ENCODE results near the gene ZP1. TPM values are rescaled to one million over a fixed set of nuclear protein-coding genes. Genes with fewer than 3 reads are reported as not detected.
"Not testable (repeated sequence)": the region's sequence is repeated elsewhere in the genome, so short reads cannot be mapped to it uniquely, and the experiment has no call there.

The ZP1 gene, protein sequence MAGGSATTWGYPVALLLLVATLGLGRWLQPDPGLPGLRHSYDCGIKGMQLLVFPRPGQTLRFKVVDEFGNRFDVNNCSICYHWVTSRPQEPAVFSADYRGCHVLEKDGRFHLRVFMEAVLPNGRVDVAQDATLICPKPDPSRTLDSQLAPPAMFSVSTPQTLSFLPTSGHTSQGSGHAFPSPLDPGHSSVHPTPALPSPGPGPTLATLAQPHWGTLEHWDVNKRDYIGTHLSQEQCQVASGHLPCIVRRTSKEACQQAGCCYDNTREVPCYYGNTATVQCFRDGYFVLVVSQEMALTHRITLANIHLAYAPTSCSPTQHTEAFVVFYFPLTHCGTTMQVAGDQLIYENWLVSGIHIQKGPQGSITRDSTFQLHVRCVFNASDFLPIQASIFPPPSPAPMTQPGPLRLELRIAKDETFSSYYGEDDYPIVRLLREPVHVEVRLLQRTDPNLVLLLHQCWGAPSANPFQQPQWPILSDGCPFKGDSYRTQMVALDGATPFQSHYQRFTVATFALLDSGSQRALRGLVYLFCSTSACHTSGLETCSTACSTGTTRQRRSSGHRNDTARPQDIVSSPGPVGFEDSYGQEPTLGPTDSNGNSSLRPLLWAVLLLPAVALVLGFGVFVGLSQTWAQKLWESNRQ
- total RNA-seq = 1 to 10 TPM; 3.5 to 4.0 TPM
- polyA plus RNA-seq (ENCODE audit: insufficient read depth, low read depth, low replicate concordance) = 11.2 TPM
- long read RNA-seq, donor 1 = 0 reads
- long read RNA-seq, donor 2 = 0 reads

DNA sequence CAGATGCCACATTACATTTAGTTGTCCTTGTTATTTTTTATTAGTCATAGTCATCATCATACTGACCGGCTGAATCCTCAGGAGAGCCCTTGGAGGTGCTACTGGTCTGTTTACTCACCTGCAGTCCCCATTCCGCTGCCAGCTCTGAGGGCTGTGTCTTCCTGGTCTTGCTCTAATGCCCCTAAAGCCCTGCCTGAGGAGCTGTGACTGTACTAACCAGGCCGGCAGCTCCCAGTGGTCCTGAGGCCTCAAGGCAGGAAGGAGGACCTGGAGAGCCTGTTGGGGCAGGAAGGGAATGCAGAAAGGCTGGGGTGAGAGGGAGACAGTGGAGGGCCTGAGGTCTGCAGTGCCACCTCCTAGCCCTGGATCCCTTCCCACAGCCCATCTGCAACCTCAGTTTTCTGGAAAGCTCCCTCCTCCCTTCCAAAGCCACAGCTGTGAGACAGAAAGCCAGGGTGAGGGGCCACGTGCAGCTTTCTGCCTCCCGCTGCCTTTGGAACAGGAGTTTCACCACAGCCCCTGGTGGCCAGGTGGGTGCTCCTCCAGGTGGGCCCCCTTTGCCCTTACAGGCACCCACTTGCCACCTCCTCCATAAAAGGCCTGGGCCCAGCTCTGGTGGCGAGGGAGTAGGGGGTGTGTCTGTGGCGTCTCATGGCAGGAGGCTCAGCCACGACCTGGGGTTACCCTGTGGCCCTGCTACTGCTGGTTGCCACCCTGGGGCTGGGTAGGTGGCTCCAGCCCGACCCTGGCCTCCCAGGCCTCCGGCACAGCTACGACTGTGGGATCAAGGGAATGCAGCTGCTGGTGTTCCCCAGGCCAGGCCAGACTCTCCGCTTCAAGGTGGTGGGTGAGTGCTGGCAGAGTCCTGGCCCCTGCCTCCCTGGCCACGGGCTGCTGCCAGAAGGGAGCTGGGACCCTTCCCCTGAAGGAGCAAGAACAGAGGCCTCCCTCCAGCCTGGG is at the start of gene ZP1:
ZP1 (plus strand) TSS at position 632 of the 960 bp plus-strand sequence; CDS start at position 652, 20 bp downstream.
- TF ChIP-seq POLR2A (IDR thresholded peaks at IDR 0.05) = no peak
- TF ChIP-seq, protein P1, sequence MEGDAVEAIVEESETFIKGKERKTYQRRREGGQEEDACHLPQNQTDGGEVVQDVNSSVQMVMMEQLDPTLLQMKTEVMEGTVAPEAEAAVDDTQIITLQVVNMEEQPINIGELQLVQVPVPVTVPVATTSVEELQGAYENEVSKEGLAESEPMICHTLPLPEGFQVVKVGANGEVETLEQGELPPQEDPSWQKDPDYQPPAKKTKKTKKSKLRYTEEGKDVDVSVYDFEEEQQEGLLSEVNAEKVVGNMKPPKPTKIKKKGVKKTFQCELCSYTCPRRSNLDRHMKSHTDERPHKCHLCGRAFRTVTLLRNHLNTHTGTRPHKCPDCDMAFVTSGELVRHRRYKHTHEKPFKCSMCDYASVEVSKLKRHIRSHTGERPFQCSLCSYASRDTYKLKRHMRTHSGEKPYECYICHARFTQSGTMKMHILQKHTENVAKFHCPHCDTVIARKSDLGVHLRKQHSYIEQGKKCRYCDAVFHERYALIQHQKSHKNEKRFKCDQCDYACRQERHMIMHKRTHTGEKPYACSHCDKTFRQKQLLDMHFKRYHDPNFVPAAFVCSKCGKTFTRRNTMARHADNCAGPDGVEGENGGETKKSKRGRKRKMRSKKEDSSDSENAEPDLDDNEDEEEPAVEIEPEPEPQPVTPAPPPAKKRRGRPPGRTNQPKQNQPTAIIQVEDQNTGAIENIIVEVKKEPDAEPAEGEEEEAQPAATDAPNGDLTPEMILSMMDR (IDR thresholded peaks at IDR 0.05) = no peak
- Histone ChIP-seq H3K27me3 (no peaks in the 10 kb centered on the region), H3K9me3 (no peaks in the 10 kb centered on the region), H3K27ac (no peak within 1 kb of the TSS), H3K36me3 (ENCODE audit: low read depth, missing control alignments) (no peaks in the 10 kb centered on the region), H3K4me3 (no peak within 1 kb of the TSS), H3K4me1 (peaks cover 26% of the 10 kb centered on the region)
- intact Hi-C loops (cut with DNase I; ENCODE audit: low total_unique reads) = no loop called here
- WGBS, 2 donors = 74 to 75% methylated on average over 3 to 13 of the region's 13 CpGs
- DNase-seq = no peak

DNA sequence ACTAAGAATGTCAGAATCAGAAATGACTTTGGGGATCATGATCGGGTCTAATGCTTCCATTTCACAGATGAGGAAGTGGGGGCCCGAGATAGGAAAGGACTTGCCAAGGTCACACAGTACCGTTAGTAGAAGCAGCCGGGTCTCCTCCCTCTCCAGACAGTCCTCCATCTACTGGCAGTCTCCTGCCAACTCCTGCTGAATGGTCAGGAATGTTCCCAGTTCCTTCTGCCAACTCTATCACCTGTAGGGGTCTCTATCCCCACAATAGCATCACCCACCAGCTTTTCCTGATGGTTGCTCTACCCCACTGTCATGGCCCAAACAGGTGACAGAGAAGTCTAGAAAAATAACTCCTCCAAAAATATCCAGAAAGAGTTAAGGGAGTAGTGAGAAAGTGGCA is 49.3 kb upstream of the ZP1 start:
- Histone ChIP-seq H3K9me3 (no peaks in the 10 kb centered on the region), H3K36me3 (ENCODE audit: low read depth, missing control alignments) (no peaks in the 10 kb centered on the region), H3K27me3 (no peaks in the 10 kb centered on the region), H3K4me1 (no peaks in the 10 kb centered on the region), H3K27ac (no peak overlapping the region), H3K4me3 (no peak overlapping the region)
- TF ChIP-seq POLR2A (IDR thresholded peaks at IDR 0.05) = no peak
- TF ChIP-seq, protein P1 (IDR thresholded peaks at IDR 0.05) = no peak
- intact Hi-C loops (cut with DNase I; ENCODE audit: low total_unique reads) = no loop called here
- no peak for DNase-seq
- 65 to 82% methylated on average over 4 of the region's 4 CpGs for WGBS, 2 donors

DNA sequence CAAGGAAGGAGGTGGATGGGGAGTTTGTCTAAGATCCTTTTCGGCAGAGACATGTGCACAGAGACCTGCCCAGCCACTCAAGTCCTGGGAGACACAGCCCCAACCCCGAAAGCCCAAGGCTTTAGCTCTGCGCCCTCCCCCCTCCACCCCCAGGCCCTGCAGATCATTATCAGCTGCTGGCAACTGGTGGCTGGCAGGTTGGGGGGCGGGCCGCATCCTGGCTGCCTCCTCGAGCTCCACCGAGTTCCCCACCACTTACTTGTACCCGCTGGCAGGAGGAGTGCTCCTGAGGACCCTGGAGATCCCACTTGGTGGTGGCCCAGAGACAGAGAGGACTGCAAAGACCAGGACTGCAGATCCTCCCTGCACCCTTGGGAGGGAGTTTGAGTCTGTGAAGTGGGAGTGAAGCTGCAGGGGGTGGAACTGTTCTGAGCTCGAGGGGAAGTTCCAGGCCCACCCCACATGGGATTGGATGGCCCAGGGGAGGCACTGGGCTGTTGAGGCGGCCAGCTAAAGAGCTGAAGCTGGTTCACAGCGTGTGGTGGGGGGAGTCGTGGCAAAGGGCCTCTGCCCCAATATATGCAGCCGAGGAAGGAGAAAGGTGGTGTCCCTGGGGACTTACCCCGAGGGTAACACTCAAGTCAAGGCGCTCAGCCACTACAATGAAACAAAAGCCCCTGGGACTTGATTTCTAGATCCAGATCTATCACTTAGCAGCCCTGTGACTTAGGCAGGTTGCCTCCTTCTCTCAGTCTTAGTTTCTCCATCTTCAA is 45.3 kb upstream of the ZP1 start:
- no peak overlapping the region for H3K4me3 ChIP-seq
- intact Hi-C loops (cut with DNase I; ENCODE audit: low total_unique reads) = no loop called here

DNA sequence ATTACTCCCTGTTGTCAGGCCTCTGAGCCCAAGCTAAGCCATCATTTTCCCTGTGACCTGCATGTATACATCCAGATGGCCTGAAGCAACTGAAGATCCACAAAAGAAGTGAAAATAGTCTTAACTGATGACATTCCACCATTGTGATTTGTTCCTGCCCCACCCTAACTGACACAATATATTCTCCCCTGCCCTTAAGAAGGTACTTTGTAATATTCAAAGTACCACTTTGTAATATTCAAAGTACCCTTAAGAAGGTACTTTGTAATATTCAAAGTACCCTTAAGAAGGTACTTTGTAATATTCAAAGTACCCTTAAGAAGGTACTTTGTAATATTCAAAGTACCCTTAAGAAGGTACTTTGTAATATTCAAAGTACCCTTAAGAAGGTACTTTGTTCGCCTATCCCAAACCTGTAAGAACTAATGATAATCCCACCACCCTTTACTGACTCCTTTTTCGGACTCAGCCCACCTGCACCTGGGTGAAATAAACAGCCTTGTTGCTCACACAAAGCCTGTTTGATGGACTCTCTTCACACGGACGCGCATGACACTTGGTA is 43.5 kb upstream of the ZP1 start:
- WGBS, 2 donors = 94 to 98% methylated on average over 5 of the region's 5 CpGs
- H3K4me3 ChIP-seq; H3K4me1 ChIP-seq; H3K27ac ChIP-seq; H3K27me3 ChIP-seq; DNase-seq; H3K9me3 ChIP-seq; H3K36me3 ChIP-seq (ENCODE audit: low read depth, missing control alignments); intact Hi-C loops (cut with DNase I; ENCODE audit: low total_unique reads): not testable (repeated sequence)

More for the DNA sequence above, 45.3 kb upstream of the ZP1 start:
- no peak overlapping the region for H3K27ac ChIP-seq
- no peaks in the 10 kb centered on the region for H3K36me3 ChIP-seq (ENCODE audit: low read depth, missing control alignments)
- 81 to 84% methylated on average over 8 to 15 of the region's 15 CpGs for WGBS, 2 donors
- no peaks in the 10 kb centered on the region for H3K27me3 ChIP-seq
- H3K4me1 ChIP-seq = peaks cover 5% of the 10 kb centered on the region
- no peaks in the 10 kb centered on the region for H3K9me3 ChIP-seq
- no peak for TF ChIP-seq POLR2A (IDR thresholded peaks at IDR 0.05)
- no peak for DNase-seq

DNA sequence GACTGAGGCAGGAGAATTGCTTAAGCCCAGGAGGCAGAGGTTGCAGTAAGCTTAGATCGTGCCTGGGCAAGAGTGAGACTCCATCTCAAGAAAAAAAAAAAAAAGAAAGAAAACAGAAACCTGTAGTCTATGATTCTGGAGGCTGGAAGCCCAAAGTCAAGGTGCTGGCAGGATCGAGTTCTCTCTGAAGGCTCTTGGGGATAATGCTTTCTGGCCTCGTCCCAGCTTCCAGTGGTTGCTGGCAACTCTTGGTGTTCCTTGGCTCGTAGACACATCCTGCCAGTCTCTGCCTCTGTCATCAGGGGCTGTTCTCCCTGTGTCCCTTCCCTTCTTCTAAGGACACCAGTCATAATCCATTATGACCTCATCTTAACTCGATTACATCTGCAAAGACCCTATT is 42.2 kb upstream of the ZP1 start:
- H3K27me3 ChIP-seq = no peaks in the 10 kb centered on the region
- H3K36me3 ChIP-seq (ENCODE audit: low read depth, missing control alignments) = no peaks in the 10 kb centered on the region
- no peaks in the 10 kb centered on the region for H3K9me3 ChIP-seq
- intact Hi-C loops (cut with DNase I; ENCODE audit: low total_unique reads) = no loop called here
- no peak overlapping the region for H3K4me3 ChIP-seq
- no peak overlapping the region for H3K27ac ChIP-seq
- no peak for DNase-seq
- 90 to 95% methylated on average over 5 of the region's 5 CpGs for WGBS, 2 donors
- H3K4me1 ChIP-seq = peaks cover 9% of the 10 kb centered on the region
- TF ChIP-seq, protein P1 (IDR thresholded peaks at IDR 0.05) = no peak
- TF ChIP-seq POLR2A (IDR thresholded peaks at IDR 0.05) = no peak

Data from testis (tissue), 5 donors.